HEK293 (cell line): ENCODE measurements around the gene ZNF662.

ENCODE experiments used
- CTCF ChIA-PET: fragments of 350-600 bp; formaldehyde crosslinking; extraction: SDS; loops from one replicate; lab custom pipeline; 2021; ENCODE audit warnings: antibody characterized with exemption; lab: Yijun Ruan, JAX
- POLR2A ChIA-PET: fragments of 300-600 bp; formaldehyde crosslinking; extraction: SDS; loops from one replicate; lab custom pipeline; 2020; ENCODE audit warnings: antibody characterized with exemption, inconsistent platforms; lab: Yijun Ruan, JAX
- H3K27ac ChIP-seq: fragments of 200-500 bp; sonication (Bioruptor generic); 2 replicates; pipeline ENCODE4 v1.5.1; 2014; ENCODE audit warnings: low read depth, low read length, control low read depth, inconsistent platforms; ENCODE audit errors: extremely low read depth
- H3K36me3 ChIP-seq, 2 experiments: fragments of 200-500 bp in 1 of 2; sonication (Bioruptor generic) in 1 of 2; 1 replicate in 1 of 2; 2 replicates in 1 of 2; pipeline ENCODE4 v1.5.1; 2014 to 2017; ENCODE audit warnings: inconsistent platforms in 2 of 2, low read length in 2 of 2; ENCODE audit not compliant: control insufficient read depth in 2 of 2, insufficient read depth in 1 of 2
- H3K4me1 ChIP-seq: fragments of 200-500 bp; sonication (Bioruptor generic); 2 replicates; pipeline ENCODE4 v1.5.1; 2014; ENCODE audit warnings: mild to moderate bottlenecking, low read length, inconsistent platforms; ENCODE audit not compliant: control insufficient read depth, insufficient read depth
- H3K4me3 ChIP-seq: 2 replicates; pipeline ENCODE4 v1.5.1; 2011; ENCODE audit warnings: low read depth, mild to moderate bottlenecking, control low read depth, low read length, moderate library complexity
- H3K9me3 ChIP-seq: fragments of 200-500 bp; sonication (Bioruptor generic); 2 replicates; pipeline ENCODE4 v1.5.1; 2014; ENCODE audit warnings: low read depth, low read length, inconsistent platforms; ENCODE audit not compliant: control insufficient read depth, insufficient read depth
- KLF9 ChIP-seq: fragments of 450-650 bp; formaldehyde crosslinking; IDR thresholded peaks from 2 replicates; pipeline ENCODE4 v1.5.1; 2016; ENCODE audit warnings: missing biosample characterization, missing genetic modification characterization, low read depth
- MYNN ChIP-seq: fragments of 450-650 bp; formaldehyde crosslinking; IDR thresholded peaks from 2 replicates; pipeline ENCODE4 v1.5.1; 2016; ENCODE audit warnings: missing biosample characterization, missing genetic modification characterization, borderline replicate concordance
- SP7 ChIP-seq: fragments of 450-650 bp; formaldehyde crosslinking; IDR thresholded peaks from 2 replicates; pipeline ENCODE4 v1.5.1; 2016; ENCODE audit warnings: missing biosample characterization, missing genetic modification characterization
- TSHZ1 ChIP-seq: fragments of 450-650 bp; formaldehyde crosslinking; IDR thresholded peaks from 2 replicates; pipeline ENCODE4 v1.5.1; 2016; ENCODE audit warnings: missing biosample characterization, missing genetic modification characterization, borderline replicate concordance
- YY1 ChIP-seq: fragments of 450-650 bp; formaldehyde crosslinking; IDR thresholded peaks from 2 replicates; pipeline ENCODE4 v1.5.1; 2018; ENCODE audit warnings: missing biosample characterization, missing genetic modification characterization
- ZBTB1 ChIP-seq: fragments of 450-650 bp; formaldehyde crosslinking; IDR thresholded peaks from 2 replicates; pipeline ENCODE4 v1.5.1; 2016; ENCODE audit warnings: missing biosample characterization, missing genetic modification characterization
- ZNF138 ChIP-seq: fragments of 450-650 bp; formaldehyde crosslinking; IDR thresholded peaks from 2 replicates; pipeline ENCODE4 v1.5.1; 2016; ENCODE audit warnings: missing biosample characterization, missing genetic modification characterization, borderline replicate concordance
- ZNF155 ChIP-seq: fragments of 450-650 bp; formaldehyde crosslinking; IDR thresholded peaks from 2 replicates; pipeline ENCODE4 v1.5.1; 2016; ENCODE audit warnings: missing biosample characterization, missing genetic modification characterization
- ZNF175 ChIP-seq: fragments of 450-650 bp; formaldehyde crosslinking; IDR thresholded peaks from 2 replicates; pipeline ENCODE4 v1.5.1; 2016; ENCODE audit warnings: missing biosample characterization, missing genetic modification characterization
- ZNF223 ChIP-seq: fragments of 450-650 bp; formaldehyde crosslinking; IDR thresholded peaks from 2 replicates; pipeline ENCODE4 v1.5.1; 2016; ENCODE audit warnings: missing biosample characterization, missing genetic modification characterization
- ZNF354C ChIP-seq: fragments of 450-650 bp; formaldehyde crosslinking; IDR thresholded peaks from 2 replicates; pipeline ENCODE4 v1.5.1; 2016; ENCODE audit warnings: missing biosample characterization, missing genetic modification characterization, low read depth, borderline replicate concordance
- ZNF362 ChIP-seq: fragments of 450-650 bp; formaldehyde crosslinking; IDR thresholded peaks from 2 replicates; pipeline ENCODE4 v1.5.1; 2016; ENCODE audit warnings: missing biosample characterization, missing genetic modification characterization
- ZNF394 ChIP-seq: fragments of 450-650 bp; formaldehyde crosslinking; IDR thresholded peaks from 2 replicates; pipeline ENCODE4 v1.5.1; 2016; ENCODE audit warnings: missing biosample characterization, missing genetic modification characterization, mild to moderate bottlenecking, moderate library complexity, borderline replicate concordance
- ZNF660 ChIP-seq: fragments of 450-650 bp; IDR thresholded peaks from 2 replicates; pipeline ENCODE4 v1.5.1; 2018; ENCODE audit warnings: missing biosample characterization, mild to moderate bottlenecking, missing genetic modification characterization
- ZNF701 ChIP-seq: fragments of 450-650 bp; formaldehyde crosslinking; IDR thresholded peaks from 2 replicates; pipeline ENCODE4 v1.5.1; 2016; ENCODE audit warnings: missing biosample characterization, missing genetic modification characterization
- ZNF791 ChIP-seq: fragments of 450-650 bp; formaldehyde crosslinking; IDR thresholded peaks from 2 replicates; pipeline ENCODE4 v1.5.1; 2016; ENCODE audit warnings: missing biosample characterization, missing genetic modification characterization
- TF ChIP-seq, protein P1 (sequence below): fragments of 450-650 bp; formaldehyde crosslinking; IDR thresholded peaks from 2 replicates; pipeline ENCODE4 v1.5.1; 2016; ENCODE audit warnings: missing biosample characterization, missing genetic modification characterization
- TF ChIP-seq, protein P2 (sequence below): fragments of 450-650 bp; IDR thresholded peaks from 2 replicates; pipeline ENCODE4 v1.5.1; 2018; ENCODE audit warnings: missing biosample characterization, missing genetic modification characterization

The ZNF662 gene

DNA sequence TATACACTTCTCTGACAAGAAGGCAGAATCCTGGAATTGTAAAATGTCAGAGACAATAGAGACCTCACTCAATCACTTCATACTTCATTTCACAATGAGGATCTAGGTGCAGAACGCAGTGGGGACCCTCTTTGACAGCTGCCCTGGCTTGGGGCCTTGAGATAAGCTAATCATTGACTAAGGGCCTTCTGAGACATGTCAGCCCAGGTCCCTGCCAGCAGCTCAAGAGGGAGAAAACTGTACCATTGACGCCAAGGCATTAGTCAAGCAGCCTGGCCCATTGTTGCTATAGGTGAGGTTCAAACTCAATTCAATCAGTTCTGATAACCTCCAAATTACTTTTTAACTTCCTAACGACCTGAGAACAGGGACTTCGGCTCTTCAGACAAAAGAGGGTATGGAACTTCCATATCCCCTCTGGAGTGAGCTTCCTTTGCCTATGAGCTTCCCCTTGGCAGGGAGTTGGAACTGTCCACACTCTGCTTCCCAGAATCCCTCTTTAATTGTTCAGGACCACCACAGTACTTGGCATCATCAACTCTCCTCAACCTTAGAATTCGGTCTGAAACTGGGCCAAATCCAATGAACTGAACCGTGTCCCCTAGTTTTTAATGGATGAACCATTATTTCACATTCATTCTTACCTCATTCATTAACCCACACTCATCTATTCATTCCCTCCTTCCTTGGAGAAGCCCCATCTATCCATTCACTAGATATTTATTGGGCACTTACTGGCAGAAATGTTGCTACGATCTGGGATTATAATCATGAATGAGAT, 28.8 kb upstream of the ZNF662 start:
- Histone ChIP-seq H3K27ac (no peak overlapping the region), H3K4me3 (no peak overlapping the region), H3K9me3 (no peaks in the 10 kb centered on the region), H3K36me3 (no peaks in the 10 kb centered on the region), H3K4me1 (no peaks in the 10 kb centered on the region)
- no peak for TF ChIP-seq ZNF701 (tag by site-specific recombination)
- TF ChIP-seq MYNN, result no peak
- TF ChIP-seq ZNF394 (tag by site-specific recombination), result no peak
- TF ChIP-seq ZBTB1 (tag by site-specific recombination), result no peak
- no peak for TF ChIP-seq TSHZ1 (tag by site-specific recombination)
- TF ChIP-seq ZNF362 (tag by site-specific recombination), result no peak
- no peak for TF ChIP-seq SP7 (tag by site-specific recombination)
- no peak for TF ChIP-seq YY1 (tag by site-specific recombination)
- TF ChIP-seq, protein P1, sequence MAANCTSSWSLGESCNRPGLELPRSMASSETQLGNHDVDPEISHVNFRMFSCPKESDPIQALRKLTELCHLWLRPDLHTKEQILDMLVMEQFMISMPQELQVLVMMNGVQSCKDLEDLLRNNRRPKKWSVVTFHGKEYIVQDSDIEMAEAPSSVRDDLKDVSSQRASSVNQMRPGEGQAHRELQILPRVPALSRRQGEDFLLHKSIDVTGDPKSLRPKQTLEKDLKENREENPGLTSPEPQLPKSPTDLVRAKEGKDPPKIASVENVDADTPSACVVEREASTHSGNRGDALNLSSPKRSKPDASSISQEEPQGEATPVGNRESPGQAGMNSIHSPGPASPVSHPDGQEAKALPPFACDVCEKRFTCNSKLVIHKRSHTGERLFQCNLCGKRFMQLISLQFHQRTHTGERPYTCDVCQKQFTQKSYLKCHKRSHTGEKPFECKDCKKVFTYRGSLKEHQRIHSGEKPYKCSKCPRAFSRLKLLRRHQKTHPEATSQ (tag by site-specific recombination), result no peak
- no peak for TF ChIP-seq ZNF660 (tag by site-specific recombination)
- TF ChIP-seq, protein P2, sequence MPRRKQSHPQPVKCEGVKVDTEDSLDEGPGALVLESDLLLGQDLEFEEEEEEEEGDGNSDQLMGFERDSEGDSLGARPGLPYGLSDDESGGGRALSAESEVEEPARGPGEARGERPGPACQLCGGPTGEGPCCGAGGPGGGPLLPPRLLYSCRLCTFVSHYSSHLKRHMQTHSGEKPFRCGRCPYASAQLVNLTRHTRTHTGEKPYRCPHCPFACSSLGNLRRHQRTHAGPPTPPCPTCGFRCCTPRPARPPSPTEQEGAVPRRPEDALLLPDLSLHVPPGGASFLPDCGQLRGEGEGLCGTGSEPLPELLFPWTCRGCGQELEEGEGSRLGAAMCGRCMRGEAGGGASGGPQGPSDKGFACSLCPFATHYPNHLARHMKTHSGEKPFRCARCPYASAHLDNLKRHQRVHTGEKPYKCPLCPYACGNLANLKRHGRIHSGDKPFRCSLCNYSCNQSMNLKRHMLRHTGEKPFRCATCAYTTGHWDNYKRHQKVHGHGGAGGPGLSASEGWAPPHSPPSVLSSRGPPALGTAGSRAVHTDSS (tag by site-specific recombination), result no peak
- no peak for TF ChIP-seq ZNF223 (tag by site-specific recombination)
- TF ChIP-seq KLF9 (tag by site-specific recombination), result no peak
- TF ChIP-seq ZNF155 (tag by site-specific recombination), result no peak
- ChIA-PET CTCF (interaction anchor here (0.7 to 1.2 kb wide), 3 partner anchors 17 to 1960 kb away, joined by 3 to 6 read pairs (median 3); no protein-coding TSS in a partner anchor), POLR2A (no interaction called here)

DNA sequence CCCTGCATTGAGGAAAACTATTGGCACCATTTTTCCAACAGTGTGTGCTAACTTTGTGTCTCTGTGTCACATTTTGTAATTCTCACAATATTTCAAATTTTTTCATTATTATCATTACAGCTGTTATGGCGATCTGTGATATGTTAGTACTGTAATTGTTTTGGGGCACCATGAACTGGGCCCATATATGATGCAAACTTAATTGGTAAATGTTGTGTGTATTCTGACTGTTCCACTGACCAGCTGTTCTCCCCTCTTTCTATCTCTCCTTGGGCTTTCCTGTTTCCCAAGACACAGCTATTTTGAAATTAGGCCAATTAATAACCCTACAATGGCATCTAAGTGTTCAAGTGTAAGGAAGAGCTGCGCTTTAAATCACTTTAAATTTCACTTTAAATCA, 28.1 kb upstream of the ZNF662 start:
- ChIA-PET CTCF (interaction anchor here (0.8 to 1.2 kb wide), 3 partner anchors 18 to 326 kb away, joined by 3 to 6 read pairs (median 5); no protein-coding TSS in a partner anchor), POLR2A (interaction anchor here (1.2 kb wide), 1 partner anchor 47 kb away, joined by 4 read pairs; no protein-coding TSS in a partner anchor)

More for the DNA sequence above, 28.1 kb upstream of the ZNF662 start:
- H3K27ac ChIP-seq, result no peak overlapping the region
- H3K4me1 ChIP-seq, result no peaks in the 10 kb centered on the region
- no peak overlapping the region for H3K4me3 ChIP-seq
- no peaks in the 10 kb centered on the region for H3K9me3 ChIP-seq
- no peak for TF ChIP-seq ZNF138
- no peak for TF ChIP-seq ZNF354C
- no peak for TF ChIP-seq ZNF175
- no peak for TF ChIP-seq ZNF791 (tag by site-specific recombination)
- H3K36me3 ChIP-seq, result no peaks in the 10 kb centered on the region
